Mucosa of rectum (tissue), 2 donors: Measurements from ENCODE around the gene ALG12.

Experiments used
- H3K27ac ChIP-seq, 2 donors: one replicate each; pipeline ENCODE4 v1.7.0; 2013; ENCODE audit warnings: inconsistent platforms in 2 of 2, low read depth in 2 of 2, low read length in 2 of 2
- H3K27me3 ChIP-seq, 2 donors: one replicate each; pipeline ENCODE4 v1.7.0; 2013; ENCODE audit warnings: low read length in 2 of 2; ENCODE audit not compliant: control insufficient read depth in 2 of 2, insufficient read depth in 2 of 2
- H3K36me3 ChIP-seq, 2 donors: one replicate each; pipeline ENCODE4 v1.7.0; 2013; ENCODE audit warnings: low read length in 2 of 2; ENCODE audit not compliant: control insufficient read depth in 2 of 2, insufficient read depth in 2 of 2
- H3K4me1 ChIP-seq, 2 donors: one replicate each; pipeline ENCODE4 v1.7.0; 2013; ENCODE audit warnings: low read length in 2 of 2, mild to moderate bottlenecking in 1 of 2; ENCODE audit not compliant: control insufficient read depth in 2 of 2, insufficient read depth in 2 of 2
- H3K4me3 ChIP-seq, 2 donors: one replicate each; pipeline ENCODE4 v1.7.0; 2013; ENCODE audit warnings: low read length in 2 of 2
- H3K9ac ChIP-seq, 2 donors: one replicate each; pipeline ENCODE4 v1.7.0; 2013; ENCODE audit warnings: low read length in 2 of 2, low read depth in 1 of 2, mild to moderate bottlenecking in 1 of 2
- H3K9me3 ChIP-seq, 2 donors: one replicate each; pipeline ENCODE4 v1.7.0; 2013; ENCODE audit warnings: low read length in 2 of 2; ENCODE audit not compliant: control insufficient read depth in 2 of 2
- donor health status: healthy.
- donor health status: Normal muscosa, but diverticular disease.

Gene ALG12

GRCh38 chr22:49937758-49938564 is 19.7 kb upstream of the ALG12 start:
- Histone ChIP-seq H3K27ac (peak overlapping the region; percentile 55 to 68), H3K27me3 (no peaks in the 10 kb centered on the region), H3K9ac (peak overlapping the region in 1 of 2 donors; percentile 14), H3K9me3 (no peaks in the 10 kb centered on the region), H3K4me1 (peaks cover 19 to 24% of the 10 kb centered on the region in 2 donors), H3K36me3 (no peaks in the 10 kb centered on the region), H3K4me3 (no peak overlapping the region)

GRCh38 chr22:49936973-49937757 is 18.9 kb upstream of the ALG12 start:
- Histone ChIP-seq H3K27ac (peak overlapping the region; percentile 55 to 68), H3K4me1 (peaks cover 19 to 24% of the 10 kb centered on the region in 2 donors), H3K36me3 (no peaks in the 10 kb centered on the region), H3K27me3 (no peaks in the 10 kb centered on the region), H3K4me3 (no peak overlapping the region), H3K9ac (peak overlapping the region in 1 of 2 donors; percentile 63), H3K9me3 (no peaks in the 10 kb centered on the region)

GRCh38 chr22:49936018-49936972 is 18.1 kb upstream of the ALG12 start:
- Histone ChIP-seq H3K4me1 (peaks cover 20 to 25% of the 10 kb centered on the region in 2 donors), H3K9ac (peak overlapping the region in 1 of 2 donors; percentile 63), H3K27me3 (no peaks in the 10 kb centered on the region), H3K27ac (peak overlapping the region; percentile 68 to 77), H3K9me3 (no peaks in the 10 kb centered on the region), H3K4me3 (peak overlapping the region; percentile 20 to 35), H3K36me3 (no peaks in the 10 kb centered on the region)

- peaks cover 23 to 27% of the 10 kb centered on the region in 2 donors for H3K4me1 ChIP-seq
- peak overlapping the region in 1 of 2 donors; percentile 77 for H3K27ac ChIP-seq
- no peak overlapping the region for H3K9ac ChIP-seq
- no peak overlapping the region for H3K4me3 ChIP-seq
- no peaks in the 10 kb centered on the region for H3K36me3 ChIP-seq
- H3K27me3 ChIP-seq = no peaks in the 10 kb centered on the region
- no peaks in the 10 kb centered on the region for H3K9me3 ChIP-seq
Measured at GRCh38 chr22:49935561-49935960, 17.3 kb upstream of the ALG12 start.

- Histone ChIP-seq H3K4me3 (peak overlapping the region; percentile 41 to 58), H3K27ac (peak overlapping the region; percentile 67 to 77), H3K36me3 (no peaks in the 10 kb centered on the region), H3K4me1 (peaks cover 25 to 29% of the 10 kb centered on the region in 2 donors), H3K27me3 (no peaks in the 10 kb centered on the region), H3K9ac (peak overlapping the region; percentile 41 to 69), H3K9me3 (no peaks in the 10 kb centered on the region)
Measured at GRCh38 chr22:49934891-49935557, 16.8 kb upstream of the ALG12 start.

- H3K27me3 ChIP-seq = no peaks in the 10 kb centered on the region
- peak overlapping the region; percentile 41 to 58 for H3K4me3 ChIP-seq
- H3K9me3 ChIP-seq = no peaks in the 10 kb centered on the region
- peak overlapping the region; percentile 41 to 69 for H3K9ac ChIP-seq
- no peaks in the 10 kb centered on the region for H3K36me3 ChIP-seq
- H3K4me1 ChIP-seq = peaks cover 30 to 33% of the 10 kb centered on the region in 2 donors
- H3K27ac ChIP-seq = peak overlapping the region; percentile 67 to 77
Measured at GRCh38 chr22:49934160-49934890, 16.1 kb upstream of the ALG12 start.

- Histone ChIP-seq H3K9me3 (no peaks in the 10 kb centered on the region), H3K36me3 (no peaks in the 10 kb centered on the region), H3K27ac (peak overlapping the region; percentile 67 to 77), H3K4me1 (peaks cover 30 to 33% of the 10 kb centered on the region in 2 donors), H3K4me3 (no peak overlapping the region), H3K9ac (peak overlapping the region in 1 of 2 donors; percentile 16), H3K27me3 (no peaks in the 10 kb centered on the region)
Measured at GRCh38 chr22:49933236-49934159, 15.3 kb upstream of the ALG12 start.

GRCh38 chr22:49930596-49931412 is 12.6 kb upstream of the ALG12 start:
- H3K4me3 ChIP-seq = no peak overlapping the region
- H3K9ac ChIP-seq = no peak overlapping the region
- no peaks in the 10 kb centered on the region for H3K9me3 ChIP-seq
- peaks cover 20 to 25% of the 10 kb centered on the region in 2 donors for H3K4me1 ChIP-seq
- no peaks in the 10 kb centered on the region for H3K27me3 ChIP-seq
- peak overlapping the region; percentile 6 to 19 for H3K27ac ChIP-seq
- H3K36me3 ChIP-seq = no peaks in the 10 kb centered on the region
